Stimulated activated CD4-positive, alpha-beta T cell treated with anti-CD3 and anti-CD28 coated beads, TNF-alpha, amount 100 ng/mL, for 1 hour (primary cell): ENCODE measurements around the gene ALDH4A1.
A peak's percentile ranks its signal among the peaks of the same experiment; 100 is the strongest.
"Not testable (repeated sequence)": the region's sequence is repeated elsewhere in the genome, so short reads cannot be mapped to it uniquely, and the experiment has no call there.

ENCODE experiments used
- DNase-seq, 3 donors: peaks; one replicate each; pipeline ENCODE4 v3.0.0-alpha.2; 2020; ENCODE audit warnings: low read depth in 3 of 3, low spot score in 1 of 3

ALDH4A1 gene

DNA sequence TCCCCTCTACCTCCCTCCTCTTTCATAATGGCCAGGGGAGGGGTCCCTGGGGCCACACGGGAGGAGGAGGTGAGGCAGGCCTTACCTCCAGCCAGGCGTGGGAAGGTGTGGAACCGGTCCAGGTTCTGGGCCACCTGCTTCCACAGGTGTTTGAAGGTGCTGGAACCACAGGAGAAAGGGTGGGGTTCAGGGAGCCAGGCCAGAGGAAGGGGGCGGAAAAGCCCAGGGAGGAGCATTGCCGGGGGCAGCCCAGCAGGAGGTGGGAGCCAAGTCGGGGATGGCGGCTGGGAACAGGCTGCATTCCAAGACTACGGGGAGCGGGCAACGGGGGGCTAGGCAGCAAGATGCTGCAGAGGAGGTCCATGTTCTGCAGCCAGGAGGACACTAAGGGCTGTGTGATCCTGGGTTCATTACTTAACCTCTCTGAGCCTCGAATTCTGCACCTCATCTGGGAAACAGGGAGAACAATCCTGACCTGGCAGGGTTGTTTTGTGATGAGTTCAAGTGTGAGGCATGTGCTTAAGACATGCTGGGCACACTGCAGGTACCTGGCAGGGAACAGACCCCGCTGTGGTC, 23.1 kb downstream of the ALDH4A1 start:
- no peak for DNase-seq

DNA sequence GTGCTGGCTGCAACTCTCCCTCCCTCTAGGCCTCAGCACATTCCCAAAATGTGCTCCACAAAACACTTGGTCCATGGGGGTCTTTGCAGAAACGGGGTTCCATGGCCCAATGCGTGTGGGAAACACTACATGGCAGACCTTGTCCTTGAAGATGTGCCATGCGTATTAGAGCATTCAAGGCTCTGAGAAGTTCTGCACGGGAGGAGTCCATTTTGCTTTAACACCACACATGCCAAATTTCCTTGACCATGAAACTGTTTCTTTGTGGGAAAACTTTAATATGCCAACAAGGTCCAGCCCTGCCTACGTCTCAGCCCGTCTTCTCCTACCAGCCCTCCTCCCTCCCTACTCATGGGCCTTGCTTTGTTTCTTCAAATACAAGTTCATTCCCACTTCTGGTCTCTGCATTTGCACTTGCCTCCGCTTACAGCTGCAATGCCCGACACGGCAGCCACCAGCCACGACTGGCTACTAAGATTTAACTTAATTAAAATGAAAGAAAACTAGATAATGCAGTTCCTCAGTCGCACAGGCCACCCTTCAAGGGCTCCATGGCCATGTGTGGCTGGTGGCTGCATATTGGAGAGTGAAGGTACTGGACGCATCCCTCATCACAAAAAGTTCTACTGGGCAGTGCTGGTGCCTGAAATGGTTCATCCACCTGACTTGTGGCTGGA, 23.7 kb downstream of the ALDH4A1 start:
- no peak for DNase-seq

DNA sequence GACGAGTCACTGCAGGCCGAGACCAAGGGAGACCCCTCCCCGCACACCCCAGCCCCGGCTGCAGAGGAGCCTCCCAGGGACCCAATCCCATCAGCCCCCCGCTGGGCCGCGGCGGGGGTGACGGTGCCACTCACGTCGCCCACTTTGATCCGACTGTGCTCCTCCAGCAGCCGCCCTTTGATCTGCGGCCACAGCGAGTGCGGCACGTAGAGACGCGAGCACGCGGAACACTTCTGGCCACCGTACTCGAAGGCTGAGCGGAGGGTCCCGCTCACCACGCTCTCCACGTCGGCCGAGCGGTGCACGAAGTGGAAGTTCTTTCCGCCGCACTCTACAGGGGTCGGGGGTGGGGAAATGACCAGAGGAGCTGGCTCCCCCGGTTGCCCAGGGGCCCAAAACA, 25.1 kb downstream of the ALDH4A1 start:
- no peak for DNase-seq

DNA sequence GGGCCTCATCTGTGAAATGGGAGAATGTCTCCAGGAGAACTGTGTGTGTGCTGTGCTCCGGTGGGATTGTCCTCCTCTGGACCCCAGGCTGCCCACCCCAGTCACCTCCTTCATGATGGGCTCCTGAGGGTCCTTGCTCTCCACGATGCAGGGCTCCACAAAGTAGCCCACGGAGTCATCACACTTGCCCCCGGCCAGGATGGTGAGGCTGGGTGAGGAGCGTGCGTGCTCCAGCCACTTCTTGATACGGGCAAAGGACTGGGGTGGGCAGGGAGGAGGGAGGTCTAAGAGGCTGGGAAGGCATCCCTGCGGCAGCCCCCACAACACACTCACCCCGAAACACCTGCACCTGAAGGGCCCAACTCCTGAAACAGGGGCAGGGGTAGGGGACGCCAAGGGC, 26.1 kb downstream of the ALDH4A1 start:
- DNase-seq = no peak

DNA sequence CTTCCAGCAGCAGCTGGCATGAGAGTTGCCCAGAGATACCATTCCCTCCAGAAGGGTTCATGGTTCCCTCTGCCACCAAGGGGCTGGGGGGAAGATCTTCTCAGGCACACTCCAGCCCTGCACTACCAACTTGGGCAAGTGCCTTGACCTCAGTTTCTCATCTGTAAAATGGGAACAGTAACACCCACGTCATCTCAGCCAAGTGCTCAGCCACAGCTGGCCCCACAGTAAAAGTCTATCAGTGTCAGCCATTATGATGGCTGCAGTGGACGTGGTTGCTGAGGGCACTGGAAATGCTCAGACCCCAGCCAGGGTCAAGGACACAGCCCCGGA, 26.6 kb downstream of the ALDH4A1 start:
- no peak for DNase-seq

DNA sequence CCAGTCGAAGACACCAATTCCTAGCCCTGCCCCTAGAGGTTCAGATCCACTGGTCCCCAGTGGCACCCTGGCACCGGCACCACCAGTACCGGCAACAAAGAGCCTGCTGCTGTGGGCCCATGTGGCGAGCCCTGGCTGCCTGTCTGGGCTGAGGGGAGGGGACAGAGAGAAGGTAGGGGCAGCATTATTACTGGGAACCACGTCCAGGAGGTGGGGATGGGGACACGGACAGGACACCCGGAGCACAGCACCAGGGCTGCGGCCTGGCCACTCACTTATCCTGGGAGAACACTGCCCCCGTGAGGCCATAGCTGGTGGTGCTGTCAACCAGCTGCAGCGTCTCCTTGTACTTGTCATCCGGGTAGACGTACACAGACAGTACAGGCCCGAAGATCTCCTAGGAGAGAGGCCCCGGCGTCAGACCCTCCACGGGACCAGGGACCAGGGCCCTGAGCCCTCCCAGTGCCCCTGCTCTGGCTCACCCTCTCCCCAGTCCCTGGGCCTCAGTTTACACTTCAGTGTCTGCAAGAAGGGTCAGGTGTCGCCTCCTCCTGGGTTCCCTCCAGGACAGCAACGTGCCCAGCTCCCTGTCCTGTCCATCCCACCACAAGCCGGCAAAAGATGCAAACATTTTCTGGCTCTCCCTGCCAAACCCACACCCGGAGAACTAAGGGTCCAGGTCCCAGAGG, 27.1 kb downstream of the ALDH4A1 start:
- peak; percentile 10 to 67 (median 35) for DNase-seq

DNA sequence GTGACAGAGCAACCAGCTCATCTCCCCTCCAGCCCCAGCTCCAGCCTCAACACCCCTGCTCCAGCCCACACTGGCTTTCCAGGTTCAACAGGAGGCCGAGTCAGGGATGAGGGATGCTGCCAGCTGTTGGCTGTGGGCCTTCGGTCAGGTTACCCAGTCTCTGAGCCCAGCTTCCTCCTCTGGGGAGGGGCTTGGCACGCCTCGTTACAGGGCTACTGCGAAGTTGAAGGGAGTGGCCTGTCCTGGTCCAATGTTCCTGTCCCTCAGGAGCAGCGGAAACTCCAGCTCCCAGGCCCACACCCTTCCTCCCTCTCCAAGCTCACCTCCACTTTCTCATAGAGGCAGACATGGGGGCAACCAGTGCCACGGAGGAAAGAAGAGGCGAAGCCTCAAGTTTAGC, 27.8 kb downstream of the ALDH4A1 start:
- DNase-seq = no peak

DNA sequence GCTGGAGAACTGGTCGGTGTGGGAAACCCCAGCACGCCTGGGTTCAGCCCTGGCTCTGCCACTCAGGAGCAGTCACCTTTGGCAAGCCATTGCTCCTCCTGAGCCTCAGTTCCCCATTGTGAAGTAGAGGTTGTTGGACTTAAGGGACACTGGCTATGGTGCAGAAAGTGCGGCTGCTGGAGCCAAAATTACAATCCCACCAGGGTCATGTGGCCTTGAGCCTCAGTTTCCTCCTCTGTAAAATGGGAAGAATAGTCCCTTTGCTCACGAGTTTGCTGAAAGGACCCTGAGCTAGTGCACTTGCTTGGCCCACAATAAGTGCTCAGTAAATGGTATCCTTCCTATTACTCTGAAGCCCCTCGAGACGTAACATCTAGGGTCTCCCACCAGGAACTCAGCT, 28.3 kb downstream of the ALDH4A1 start:
- no peak for DNase-seq

DNA sequence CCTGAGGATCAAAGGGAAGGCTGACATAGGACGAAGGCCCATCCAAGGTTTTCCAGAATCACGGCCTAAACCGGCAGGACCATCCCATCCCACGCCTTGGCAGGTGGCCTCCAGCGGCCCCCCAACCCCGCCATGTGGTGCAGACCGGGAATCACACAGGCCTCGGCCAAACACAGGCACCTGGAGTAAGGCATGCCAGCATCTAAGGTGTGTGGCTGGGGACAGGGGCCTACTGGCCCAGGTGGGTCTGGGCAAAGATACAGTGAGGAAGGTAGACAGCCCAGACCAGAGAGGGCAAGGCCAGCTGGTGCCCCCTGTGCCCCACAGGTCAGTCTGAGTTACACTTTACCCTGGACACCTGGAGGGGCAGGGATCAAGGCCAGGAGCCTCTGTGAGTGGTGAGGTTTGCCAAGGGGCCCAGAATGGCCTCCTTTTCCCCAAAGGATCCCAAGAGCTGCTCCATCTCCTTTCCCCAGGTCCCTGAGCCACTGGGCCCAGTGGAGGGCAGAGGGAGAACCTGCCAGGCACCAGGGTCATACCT, 30.2 kb downstream of the ALDH4A1 start:
- DNase-seq = no peak

DNA sequence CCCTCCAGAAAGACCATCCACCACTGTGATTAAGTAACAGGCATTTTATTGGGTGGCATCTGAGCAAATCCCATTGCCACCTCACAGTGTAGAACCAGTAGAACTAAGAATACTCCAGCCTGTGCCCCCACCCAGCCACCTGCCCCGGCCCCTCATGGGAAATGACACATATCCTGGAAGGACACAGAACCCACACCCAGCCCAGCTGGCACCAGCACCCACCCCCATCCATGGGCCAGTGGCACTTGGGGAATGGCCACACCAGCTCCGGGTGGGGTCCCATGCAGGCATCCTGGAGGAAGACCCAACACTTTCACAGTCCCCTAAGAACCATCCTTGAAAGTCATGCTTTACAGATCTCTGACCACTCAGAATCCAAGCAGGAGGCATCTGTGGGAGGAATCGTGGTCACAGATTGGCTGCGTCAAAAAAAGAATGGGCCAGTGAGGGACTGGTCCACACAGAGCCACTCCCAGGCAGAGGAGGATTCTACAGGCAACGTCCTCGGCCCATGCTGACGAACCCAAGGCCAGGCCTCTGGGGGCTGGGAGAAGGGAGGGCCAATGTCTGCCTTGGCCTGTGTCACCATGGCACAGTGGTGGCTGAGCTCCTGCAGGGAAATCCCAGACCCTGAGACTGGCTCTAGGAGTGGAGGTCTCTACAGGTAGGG, 30.8 kb downstream of the ALDH4A1 start:
- DNase-seq = no peak

DNA sequence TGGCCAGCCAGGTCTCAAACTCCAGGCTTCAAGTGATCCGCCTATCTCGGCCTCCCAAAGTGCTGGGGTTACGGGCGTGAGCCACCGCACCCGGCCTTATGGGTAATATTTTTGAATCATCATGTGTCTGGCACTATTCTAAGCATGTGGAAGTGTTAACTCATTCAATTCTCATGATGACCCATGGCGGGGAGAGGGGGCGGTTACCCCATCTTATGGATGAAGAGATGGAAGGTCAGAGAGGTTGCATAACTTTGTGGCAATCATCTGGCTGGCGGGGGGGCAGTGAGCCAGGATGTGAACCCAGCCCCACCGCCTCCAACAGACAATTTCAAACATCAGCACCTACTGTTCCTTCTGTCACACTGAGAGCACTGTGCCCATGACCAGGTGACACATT, 31.4 kb downstream of the ALDH4A1 start:
- DNase-seq = no peak

DNA sequence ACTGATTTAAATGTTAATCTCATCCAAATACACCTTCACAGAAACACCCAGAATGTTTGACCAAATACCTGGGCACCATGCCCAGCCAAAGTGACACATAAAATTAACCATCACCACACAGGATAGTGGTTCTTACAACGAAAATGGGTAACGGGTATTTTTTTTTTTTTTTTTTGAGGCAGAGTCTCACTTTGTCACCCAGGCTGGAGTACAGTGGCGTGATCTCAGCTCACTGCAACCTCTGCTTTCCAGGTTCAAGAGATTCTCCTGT, 31.8 kb downstream of the ALDH4A1 start:
- DNase-seq = not testable (repeated sequence)

DNA sequence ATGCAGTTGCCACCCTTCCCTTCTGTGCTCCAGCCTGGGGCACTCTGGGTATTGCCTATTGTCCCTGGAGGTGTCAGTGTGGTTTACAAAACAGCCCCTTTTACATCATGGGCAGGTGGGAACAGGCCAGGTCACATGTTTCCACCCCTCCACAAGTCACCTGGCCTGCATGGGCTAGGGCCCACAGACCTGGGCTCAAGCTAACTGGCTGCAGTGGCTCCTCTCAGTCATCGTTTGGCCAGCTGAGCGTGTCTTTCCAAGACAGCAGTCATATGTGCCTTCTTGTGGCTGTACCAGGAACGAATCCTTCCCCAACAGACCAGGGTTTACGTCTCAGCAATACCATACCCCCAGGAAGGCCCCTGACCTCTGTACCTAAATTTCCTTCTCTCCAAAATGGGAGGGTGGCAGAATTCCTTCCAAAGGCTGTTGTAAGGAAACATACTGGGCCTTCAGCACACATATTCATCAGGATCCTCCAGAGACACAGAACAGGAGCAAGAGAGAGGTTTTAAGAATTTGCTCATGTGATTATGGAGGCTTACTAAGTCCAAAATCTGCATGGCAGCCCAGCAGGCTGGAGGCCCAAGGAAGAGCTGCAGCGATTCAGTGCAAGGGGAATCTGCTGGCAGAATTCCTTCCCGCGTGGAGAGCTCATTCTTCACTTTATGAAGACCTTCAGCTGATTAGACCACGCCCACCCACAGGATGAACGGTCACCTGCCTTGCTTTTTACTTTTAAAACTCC, 32.3 kb downstream of the ALDH4A1 start:
- DNase-seq = no peak

DNA sequence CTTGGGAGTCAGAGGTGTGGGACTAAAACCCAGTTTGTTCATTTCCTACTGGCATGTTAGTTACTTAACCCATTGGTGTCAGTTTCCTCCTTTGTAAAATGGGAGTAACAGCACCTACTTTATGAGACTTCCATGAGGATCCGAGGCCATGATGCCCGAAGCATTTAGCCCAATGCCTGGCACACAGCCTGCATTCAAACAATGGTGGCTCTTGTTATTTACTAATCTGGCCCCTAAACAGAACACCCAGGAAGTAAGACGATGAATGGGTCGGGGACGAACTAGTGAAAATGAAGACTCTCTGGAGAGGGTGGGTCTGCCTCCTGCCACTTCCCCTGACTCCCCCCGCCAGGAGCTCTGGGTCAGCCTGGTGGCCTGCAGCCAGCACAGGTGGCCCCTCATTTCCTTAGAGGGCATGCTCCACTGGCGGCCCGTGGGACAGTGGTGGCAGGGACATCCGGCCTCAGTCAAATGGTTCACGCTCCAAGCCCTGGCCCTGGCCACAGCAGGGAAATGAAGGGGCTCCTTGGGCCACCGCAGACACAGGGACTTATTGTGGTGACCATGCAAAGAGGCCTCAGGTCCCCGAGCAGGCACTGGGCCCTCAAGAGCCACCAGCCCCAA, 33.4 kb downstream of the ALDH4A1 start:
- DNase-seq = no peak

DNA sequence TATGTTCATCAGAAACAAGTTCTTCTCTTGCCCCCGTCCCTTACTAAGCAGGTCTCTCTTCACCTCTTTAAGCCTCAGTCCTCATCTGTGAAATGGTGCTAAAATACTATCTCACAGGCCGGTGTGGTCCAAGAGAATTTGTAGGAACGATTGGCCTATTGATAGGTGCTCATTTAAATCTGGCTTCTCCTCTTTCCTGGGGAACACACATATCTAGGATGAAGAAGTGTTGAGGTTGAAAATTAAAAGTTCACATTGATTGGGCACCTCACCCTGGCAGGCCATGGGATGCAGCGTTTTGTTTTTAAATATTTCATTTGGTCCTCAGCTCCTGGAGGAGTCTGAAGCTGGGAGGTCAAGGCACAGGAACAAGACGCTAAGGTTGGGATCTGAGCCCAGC, 34.0 kb downstream of the ALDH4A1 start:
- DNase-seq = no peak

DNA sequence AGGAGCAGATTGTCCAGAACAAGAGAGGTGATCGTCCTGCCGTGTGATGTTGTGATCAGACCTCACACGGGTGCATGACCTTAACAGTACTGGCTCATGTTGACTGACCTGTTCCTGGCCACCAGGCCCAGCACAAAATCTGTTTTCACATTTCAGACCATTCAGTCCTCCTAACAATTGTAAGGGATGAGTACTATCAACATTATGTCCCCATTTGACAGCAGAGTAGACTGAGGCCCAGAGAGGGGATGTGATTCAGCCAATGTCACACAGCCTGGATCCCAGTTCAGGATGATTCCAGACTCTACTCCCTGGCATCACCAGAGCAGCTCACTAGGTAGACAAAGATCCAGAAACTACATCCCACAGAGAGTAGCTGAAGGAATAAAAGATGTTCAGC, 35.5 kb downstream of the ALDH4A1 start:
- DNase-seq = no peak

DNA sequence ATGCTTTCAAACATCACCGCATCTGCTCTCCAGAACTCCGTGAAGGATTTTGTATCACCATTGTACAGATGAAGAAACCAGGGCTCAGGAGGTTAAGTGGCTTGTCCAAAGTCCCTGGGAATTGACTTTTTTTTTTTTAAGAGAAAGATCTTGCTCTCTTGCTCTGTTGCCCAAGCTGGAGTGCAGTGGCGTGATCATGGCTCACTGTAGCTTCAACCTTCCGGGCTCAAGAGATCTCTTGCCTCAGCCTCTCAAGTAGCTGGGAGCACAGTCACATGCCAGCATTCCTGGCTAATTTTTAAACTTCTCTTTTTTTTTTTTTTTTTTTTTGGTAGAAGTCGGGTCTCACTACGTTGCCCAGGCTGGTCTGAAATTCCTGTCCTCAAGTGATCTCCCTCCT, 36.0 kb downstream of the ALDH4A1 start:
- DNase-seq = no peak

DNA sequence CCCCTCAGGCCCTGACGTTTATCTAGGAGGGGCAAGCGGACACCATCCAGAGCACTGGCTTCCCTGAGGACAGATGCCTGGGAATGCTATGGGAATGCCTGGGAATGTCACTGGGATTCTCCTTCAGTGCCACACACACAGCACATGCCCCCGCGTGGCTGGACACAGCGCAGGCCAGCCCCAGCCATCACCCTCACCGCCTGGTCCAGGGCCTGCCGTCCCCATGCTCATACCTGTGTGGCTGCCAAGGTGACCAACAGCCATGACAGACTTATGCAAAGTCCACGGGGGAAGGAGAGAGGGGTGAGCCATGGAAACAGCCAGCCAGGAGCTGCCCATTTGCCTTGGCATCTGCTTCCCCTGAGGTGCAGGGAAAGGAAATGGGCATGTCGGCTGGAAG, 37.2 kb downstream of the ALDH4A1 start:
- no peak for DNase-seq

DNA sequence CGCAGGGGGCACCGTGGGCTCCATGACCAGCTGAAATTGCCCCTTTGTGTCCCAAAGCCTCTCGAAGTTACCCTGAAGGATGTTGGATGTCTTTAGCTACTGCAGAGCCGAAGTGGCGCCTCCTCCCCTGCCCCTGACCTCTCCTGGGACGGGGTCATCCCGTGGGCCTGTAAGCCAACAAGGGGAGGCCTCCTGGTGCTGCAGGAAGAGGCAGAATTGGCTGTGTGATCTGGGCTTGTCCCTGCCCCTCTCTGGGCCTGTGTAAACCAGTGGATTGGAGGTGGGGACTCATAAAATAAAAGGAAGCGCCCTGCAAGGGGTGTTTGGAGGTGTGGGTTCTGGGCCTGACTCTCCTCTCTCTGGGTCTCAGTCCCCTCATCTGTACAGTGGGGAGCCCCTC, 40.8 kb downstream of the ALDH4A1 start:
- no peak for DNase-seq

DNA sequence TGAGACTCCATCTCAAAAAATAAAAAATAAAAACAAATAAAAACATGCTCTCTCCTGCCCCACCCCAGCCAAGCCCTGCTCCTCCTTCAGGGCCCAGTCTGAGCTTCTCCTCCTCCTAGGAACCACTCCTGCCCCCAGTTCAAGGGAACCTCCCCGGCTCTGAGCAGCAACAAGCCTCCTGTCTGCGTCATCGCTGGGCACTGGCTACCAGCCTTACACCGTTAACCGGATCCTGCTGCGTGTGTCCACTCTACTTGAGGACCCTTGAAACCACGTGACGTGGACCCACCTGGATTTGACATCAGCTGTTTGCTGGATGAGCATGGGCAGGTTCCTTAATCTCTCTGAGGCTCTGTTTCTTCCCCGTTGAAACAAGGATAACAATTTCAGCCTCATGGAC, 41.3 kb downstream of the ALDH4A1 start:
- DNase-seq = no peak

DNA sequence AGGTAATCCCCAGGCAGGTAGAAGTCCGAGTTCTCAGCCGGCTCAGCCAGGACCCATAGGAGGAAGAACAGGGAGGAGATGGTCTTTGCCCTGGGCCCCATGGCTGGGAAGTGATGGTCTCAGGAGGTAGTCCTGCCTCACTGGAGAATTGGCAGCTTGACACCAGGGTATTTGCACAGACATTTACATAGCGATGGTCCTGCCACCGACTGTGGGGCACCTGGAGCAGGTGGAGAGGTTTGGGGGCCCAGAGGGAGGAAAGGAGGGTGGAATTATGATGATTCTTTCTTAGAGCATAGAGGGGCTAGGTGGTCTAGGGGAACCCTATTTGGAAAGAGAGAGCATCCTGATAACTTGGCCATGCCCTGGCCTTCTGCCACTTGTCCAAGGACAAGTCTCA, 42.8 kb downstream of the ALDH4A1 start, which contains the start of gene TAS1R2:
TSS of gene TAS1R2 (minus strand) at position 101 of the 400 bp plus-strand sequence. CDS start at position 101, 0 bp downstream.
- no peak for DNase-seq
